ENCODE results near the gene SLC18B1.

SLC18B1 gene

DNA sequence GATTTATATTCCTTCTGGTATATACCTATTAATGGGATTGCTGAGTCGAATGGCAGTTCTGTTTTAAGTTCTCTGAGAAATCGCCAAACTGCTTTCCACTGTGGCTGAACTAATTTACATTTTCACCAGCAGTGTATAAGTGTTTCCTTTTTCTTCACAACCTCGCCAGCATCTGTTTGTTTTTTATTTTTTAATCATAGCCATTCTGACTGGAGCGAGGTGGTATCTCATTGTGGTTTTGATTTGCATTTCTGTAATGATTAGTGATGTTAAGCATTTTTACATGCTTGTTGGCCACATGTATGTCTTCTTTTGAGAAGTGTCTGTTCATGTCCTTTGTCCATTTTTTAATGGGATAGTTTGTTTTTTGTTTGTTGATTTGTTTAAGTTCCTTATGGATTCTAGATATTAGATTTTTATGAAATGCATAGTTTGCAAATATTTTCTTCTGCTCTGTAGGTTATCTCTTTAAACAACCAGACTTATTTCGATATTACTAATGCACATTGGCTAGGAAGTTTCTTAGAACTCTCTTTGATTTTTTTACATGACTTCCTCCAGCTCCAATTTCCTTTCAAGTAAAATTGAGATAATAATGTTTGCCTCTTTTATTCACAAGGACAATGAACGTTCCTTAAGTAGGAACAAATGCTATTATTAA, 72.4 kb downstream of the SLC18B1 start:
- Mint-ChIP-seq H3K27ac (no peak overlapping the region), H3K4me3 (no peak overlapping the region)
- ATAC-seq (replicated peaks): no peak

DNA sequence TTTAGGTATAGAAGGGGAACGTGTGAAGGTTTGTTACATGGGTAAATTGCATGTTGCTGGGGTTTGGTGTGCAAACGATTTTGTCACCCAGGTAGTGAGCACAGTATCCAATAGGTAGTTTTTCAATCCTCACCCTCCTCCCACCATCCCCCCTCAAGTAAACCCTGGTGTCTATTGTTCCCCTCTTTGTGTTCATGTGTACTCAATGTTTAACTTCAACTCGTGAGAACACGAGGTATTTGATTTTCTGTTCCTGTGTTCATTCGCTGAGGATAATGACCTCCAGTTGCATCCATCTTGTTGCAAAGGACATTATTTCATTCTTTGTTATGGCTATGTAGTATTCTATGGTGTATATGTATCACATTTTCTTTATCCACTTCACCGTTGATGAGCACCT, 73.0 kb downstream of the SLC18B1 start:
- Mint-ChIP-seq H3K27ac (no peak overlapping the region), H3K4me3 (no peak overlapping the region), H3K36me3 (ENCODE audit: insufficient read depth) (no peaks in the 10 kb centered on the region), H3K27me3 (no peaks in the 10 kb centered on the region), H3K4me1 (ENCODE audit: low read depth in 2 of 2) (no peaks in the 10 kb centered on the region), H3K9me3 (no peaks in the 10 kb centered on the region)
- DNase-seq: no peak
- ATAC-seq (replicated peaks): no peak

More for the DNA sequence above, 72.4 kb downstream of the SLC18B1 start:
- H3K27me3 Mint-ChIP-seq: no peaks in the 10 kb centered on the region
- no peaks in the 10 kb centered on the region for H3K9me3 Mint-ChIP-seq
- DNase-seq: no peak
- H3K36me3 Mint-ChIP-seq (ENCODE audit: insufficient read depth): no peaks in the 10 kb centered on the region
- H3K4me1 Mint-ChIP-seq (ENCODE audit: low read depth in 2 of 2): no peaks in the 10 kb centered on the region

DNA sequence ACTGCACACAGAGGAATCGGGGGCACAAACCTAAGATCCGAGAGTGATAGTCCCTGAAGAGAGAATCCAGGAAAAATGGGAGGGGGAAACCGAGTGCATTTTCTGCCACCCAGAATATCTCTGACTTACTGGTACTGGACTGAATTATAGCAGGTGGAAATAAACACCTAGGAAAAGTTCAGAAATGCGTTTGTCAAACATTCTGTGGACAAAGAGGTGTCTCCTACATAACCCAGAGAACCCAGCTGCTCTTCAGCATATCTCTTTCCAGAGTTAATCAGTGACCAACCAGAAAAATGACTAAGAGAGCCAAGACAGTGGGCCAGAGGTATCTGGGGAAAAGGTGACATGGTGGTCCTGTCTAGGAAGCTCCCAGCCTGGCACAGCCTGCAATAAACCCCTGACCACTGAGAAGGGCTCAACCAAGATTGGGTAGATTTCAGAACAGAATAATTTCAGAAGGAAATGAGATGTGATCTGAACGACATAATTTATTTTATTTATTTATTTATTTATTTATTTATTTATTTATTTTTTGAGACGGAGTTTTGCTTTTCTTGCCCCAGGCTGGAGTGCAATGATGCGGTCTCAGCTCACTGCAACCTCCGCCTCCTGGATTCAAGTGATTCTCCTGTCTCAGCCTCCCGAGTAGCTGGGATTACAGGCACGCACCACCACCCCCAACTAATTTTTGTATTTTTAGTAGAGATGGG, 78.5 kb downstream of the SLC18B1 start:
- Mint-ChIP-seq H3K4me3 (no peak overlapping the region), H3K4me1 (ENCODE audit: low read depth in 2 of 2) (no peaks in the 10 kb centered on the region), H3K27me3 (peaks cover 14 to 28% of the 10 kb centered on the region in 2 donors), H3K9me3 (no peaks in the 10 kb centered on the region), H3K36me3 (ENCODE audit: insufficient read depth) (no peaks in the 10 kb centered on the region), H3K27ac (no peak overlapping the region)
- DNase-seq (no peak), ATAC-seq (replicated peaks) (no peak)
